OCI-LY3 (cell line): Measurements from ENCODE around the gene DEFB131B.

ENCODE experiments used
- EZH2phosphoT487 ChIP-seq: fragments of 200-600 bp; shearing (Covaris generic); IDR thresholded peaks from 2 replicates; pipeline ENCODE4 v1.6.1; 2018; ENCODE audit warnings: antibody characterized with exemption, mixed run types, low read depth
- TF ChIP-seq, protein P1 (sequence below): fragments of 200-600, 300-600 bp; sonication (generic); IDR thresholded peaks from 2 replicates; pipeline ENCODE4 v1.5.1; 2014; ENCODE audit warnings: antibody characterized with exemption, low read length, low read depth

DNA sequence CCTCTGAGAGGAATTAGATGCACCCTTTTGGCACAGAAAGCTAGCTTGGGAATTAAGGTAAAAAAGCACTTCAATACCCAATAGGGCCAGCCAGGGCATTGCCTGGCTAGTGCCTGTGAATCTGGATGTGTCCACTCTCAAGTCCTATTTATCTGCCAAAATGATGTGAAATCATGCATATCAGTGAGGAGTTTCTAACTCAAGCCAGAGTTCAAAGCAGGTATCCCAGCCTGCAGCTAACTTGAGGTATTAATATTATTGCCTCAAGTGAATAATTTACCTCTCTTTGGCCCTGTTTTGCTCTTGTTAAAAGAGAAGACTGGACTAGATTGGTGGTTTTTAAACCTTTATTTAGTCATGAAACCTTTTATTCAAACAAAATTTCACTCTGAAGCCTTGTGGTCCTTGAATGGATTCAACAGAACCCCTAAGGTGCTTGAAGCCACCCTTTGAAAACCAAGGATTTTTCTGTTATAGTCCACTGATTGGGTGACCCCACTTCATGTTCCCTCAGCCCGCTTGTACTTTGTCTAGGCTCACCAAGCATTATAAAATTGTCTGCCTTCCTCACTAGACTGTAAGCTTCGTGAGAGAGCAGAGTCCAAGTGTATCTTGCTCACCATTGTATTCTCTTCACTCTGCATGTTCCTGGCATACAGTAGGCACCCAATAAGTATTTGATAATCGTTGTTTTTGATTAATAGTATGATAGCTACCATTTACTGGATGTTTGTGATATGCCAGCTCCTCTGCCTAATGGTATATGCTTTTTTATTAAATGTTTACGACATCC lies 55.1 kb downstream of the DEFB131B start:
- TF ChIP-seq EZH2phosphoT487 = no peak
- TF ChIP-seq, protein P1, sequence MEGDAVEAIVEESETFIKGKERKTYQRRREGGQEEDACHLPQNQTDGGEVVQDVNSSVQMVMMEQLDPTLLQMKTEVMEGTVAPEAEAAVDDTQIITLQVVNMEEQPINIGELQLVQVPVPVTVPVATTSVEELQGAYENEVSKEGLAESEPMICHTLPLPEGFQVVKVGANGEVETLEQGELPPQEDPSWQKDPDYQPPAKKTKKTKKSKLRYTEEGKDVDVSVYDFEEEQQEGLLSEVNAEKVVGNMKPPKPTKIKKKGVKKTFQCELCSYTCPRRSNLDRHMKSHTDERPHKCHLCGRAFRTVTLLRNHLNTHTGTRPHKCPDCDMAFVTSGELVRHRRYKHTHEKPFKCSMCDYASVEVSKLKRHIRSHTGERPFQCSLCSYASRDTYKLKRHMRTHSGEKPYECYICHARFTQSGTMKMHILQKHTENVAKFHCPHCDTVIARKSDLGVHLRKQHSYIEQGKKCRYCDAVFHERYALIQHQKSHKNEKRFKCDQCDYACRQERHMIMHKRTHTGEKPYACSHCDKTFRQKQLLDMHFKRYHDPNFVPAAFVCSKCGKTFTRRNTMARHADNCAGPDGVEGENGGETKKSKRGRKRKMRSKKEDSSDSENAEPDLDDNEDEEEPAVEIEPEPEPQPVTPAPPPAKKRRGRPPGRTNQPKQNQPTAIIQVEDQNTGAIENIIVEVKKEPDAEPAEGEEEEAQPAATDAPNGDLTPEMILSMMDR = no peak
